ENCODE data around the gene FSIP1.

Gene FSIP1

DNA sequence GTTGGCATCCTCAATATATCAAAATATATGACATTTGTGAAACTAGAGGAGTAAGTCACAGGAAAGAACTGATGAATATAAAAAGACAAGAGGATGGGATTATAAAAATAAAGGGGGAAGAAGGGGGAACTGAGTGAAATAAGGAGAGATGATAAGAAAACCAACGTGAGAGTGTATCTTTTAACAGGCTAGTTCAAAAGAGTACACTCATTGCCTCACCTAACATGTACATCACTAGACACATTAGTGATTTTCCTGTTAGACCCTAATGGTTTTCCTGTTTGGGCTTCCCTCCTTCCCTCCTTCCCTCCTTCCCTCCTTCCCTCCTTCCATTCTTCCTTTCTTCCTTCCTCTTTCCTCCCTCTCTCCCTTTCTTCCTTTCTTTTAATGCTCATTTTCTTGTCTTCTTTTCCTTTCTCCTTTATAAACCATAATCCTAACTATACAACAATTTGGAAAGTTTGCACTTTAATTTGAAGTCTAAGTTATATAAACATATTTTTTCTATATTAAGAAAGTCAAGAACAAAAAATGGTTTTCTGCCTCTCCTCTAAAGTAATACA, 35.8 kb downstream of the FSIP1 start:
- no peak overlapping the region for H3K4ac ChIP-seq (ENCODE audit: low read depth in 1 of 2, low read length in 2 of 2)
- WGBS, result 100% methylated on average over 1 of the region's 1 CpG
- no peaks in the 10 kb centered on the region for H3K27me3 ChIP-seq (ENCODE audit: control insufficient read depth in 1 of 2, insufficient read depth in 1 of 2, low read length in 2 of 2)
- H3K9me3 ChIP-seq (ENCODE audit: control insufficient read depth, low read length), result no peaks in the 10 kb centered on the region
- H2AFZ ChIP-seq (ENCODE audit: low read depth, low read length), result no peak overlapping the region
- H2BK5ac ChIP-seq (ENCODE audit: low read depth, low read length, poor library complexity, severe bottlenecking), result no peak overlapping the region
- no peak overlapping the region for H3K14ac ChIP-seq (ENCODE audit: low read length in 2 of 2)
- H3K18ac ChIP-seq (ENCODE audit: low read depth in 1 of 2, low read length in 2 of 2), result no peak overlapping the region
- peak overlapping the region; percentile 55 for H3K9ac ChIP-seq (ENCODE audit: low read length)
- H3K4me2 ChIP-seq (ENCODE audit: low read length, poor library complexity, severe bottlenecking), result no peak overlapping the region
- no peak overlapping the region for H2BK15ac ChIP-seq (ENCODE audit: low read depth, poor library complexity, severe bottlenecking)
- no peak overlapping the region for H2BK12ac ChIP-seq (ENCODE audit: low read length in 2 of 2)
- no peaks in the 10 kb centered on the region for H3K79me1 ChIP-seq (replicated peaks; ENCODE audit: low read length, poor library complexity, severe bottlenecking)
- H2BK120ac ChIP-seq (ENCODE audit: low read depth, low read length), result no peak overlapping the region
- no peaks in the 10 kb centered on the region for H3K36me3 ChIP-seq (ENCODE audit: control insufficient read depth in 1 of 2, insufficient read depth in 2 of 2, low read depth in 1 of 2, low read length in 2 of 2)
- no peak overlapping the region for H4K8ac ChIP-seq (ENCODE audit: low read length)
- no peak overlapping the region for H4K91ac ChIP-seq (ENCODE audit: low read length)
- no peak for DNase-seq
- no peak overlapping the region for H2AK5ac ChIP-seq (ENCODE audit: low read length, severe bottlenecking)
- no peak overlapping the region for H3K23ac ChIP-seq (ENCODE audit: low read length in 2 of 2)
- no peak overlapping the region for H3K27ac ChIP-seq (ENCODE audit: low read length, poor library complexity, severe bottlenecking)
- no peaks in the 10 kb centered on the region for H3K4me1 ChIP-seq (ENCODE audit: control insufficient read depth, insufficient read depth, low read depth, low read length)
- no peak overlapping the region for H3K4me3 ChIP-seq (ENCODE audit: insufficient read depth in 1 of 2, low read depth in 1 of 2, low read length in 2 of 2)

DNA sequence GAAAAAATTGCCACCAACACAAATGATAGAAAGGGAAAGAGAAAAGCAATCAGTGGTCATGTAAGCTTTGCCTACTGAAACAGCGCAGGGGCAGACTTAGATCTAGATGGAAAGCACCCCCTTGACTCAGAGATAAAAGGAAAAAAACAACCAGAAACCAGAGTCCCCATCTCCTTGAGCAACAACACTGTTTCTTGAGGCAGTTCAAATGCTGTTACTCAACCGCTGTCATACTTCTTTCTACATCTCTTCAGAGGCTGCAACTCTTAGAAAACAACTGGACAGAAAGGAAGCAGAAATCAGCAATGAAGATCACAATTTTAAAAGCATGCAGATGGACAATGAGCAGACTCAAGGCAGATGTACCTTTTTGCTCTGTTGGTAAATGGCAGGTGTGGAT, 36.5 kb downstream of the FSIP1 start:
- Histone ChIP-seq H2BK120ac (ENCODE audit: low read depth, low read length) (no peak overlapping the region), H2BK12ac (ENCODE audit: low read length in 2 of 2) (no peak overlapping the region), H3K14ac (ENCODE audit: low read length in 2 of 2) (no peak overlapping the region), H3K79me1 (replicated peaks; ENCODE audit: low read length, poor library complexity, severe bottlenecking) (no peaks in the 10 kb centered on the region), H3K4me3 (ENCODE audit: insufficient read depth in 1 of 2, low read depth in 1 of 2, low read length in 2 of 2) (no peak overlapping the region), H2BK5ac (ENCODE audit: low read depth, low read length, poor library complexity, severe bottlenecking) (no peak overlapping the region), H3K23ac (ENCODE audit: low read length in 2 of 2) (no peak overlapping the region), H3K36me3 (ENCODE audit: control insufficient read depth in 1 of 2, insufficient read depth in 2 of 2, low read depth in 1 of 2, low read length in 2 of 2) (no peaks in the 10 kb centered on the region), H3K4me1 (ENCODE audit: control insufficient read depth, insufficient read depth, low read depth, low read length) (no peaks in the 10 kb centered on the region), H3K4me2 (ENCODE audit: low read length, poor library complexity, severe bottlenecking) (no peak overlapping the region), H3K4ac (ENCODE audit: low read depth in 1 of 2, low read length in 2 of 2) (no peak overlapping the region), H3K9me3 (ENCODE audit: control insufficient read depth, low read length) (no peaks in the 10 kb centered on the region), H2AK5ac (ENCODE audit: low read length, severe bottlenecking) (peak overlapping the region; percentile 31), H3K27me3 (ENCODE audit: control insufficient read depth in 1 of 2, insufficient read depth in 1 of 2, low read length in 2 of 2) (no peaks in the 10 kb centered on the region), H4K8ac (ENCODE audit: low read length) (no peak overlapping the region), H4K91ac (ENCODE audit: low read length) (no peak overlapping the region), H3K9ac (ENCODE audit: low read length) (no peak overlapping the region), H3K18ac (ENCODE audit: low read depth in 1 of 2, low read length in 2 of 2) (no peak overlapping the region), H2BK15ac (ENCODE audit: low read depth, poor library complexity, severe bottlenecking) (no peak overlapping the region), H2AFZ (ENCODE audit: low read depth, low read length) (no peak overlapping the region), H3K27ac (ENCODE audit: low read length, poor library complexity, severe bottlenecking) (no peak overlapping the region)
- peak; percentile 42 for DNase-seq
- WGBS, result 93% methylated on average over 2 of the region's 2 CpGs

DNA sequence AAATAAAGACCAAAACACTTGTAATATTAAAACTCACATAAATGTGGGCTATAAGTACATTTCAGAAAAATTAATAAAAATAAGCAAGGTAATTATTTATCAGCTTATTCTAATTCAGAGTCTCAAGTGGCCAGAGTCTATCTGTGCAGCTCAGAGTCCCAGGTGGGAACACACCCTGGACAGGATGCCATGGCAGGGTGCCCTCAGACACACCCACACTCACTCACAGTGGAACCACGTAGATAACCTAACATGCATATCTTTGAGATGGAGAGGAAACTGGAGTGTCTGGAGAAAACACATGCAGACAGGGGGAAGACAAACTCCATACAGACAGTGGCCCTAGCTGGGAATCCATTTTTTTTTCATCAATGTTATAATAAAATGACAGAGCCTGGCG, 37.2 kb downstream of the FSIP1 start:
- no peak overlapping the region for H2AK5ac ChIP-seq (ENCODE audit: low read length, severe bottlenecking)
- H3K36me3 ChIP-seq (ENCODE audit: control insufficient read depth in 1 of 2, insufficient read depth in 2 of 2, low read depth in 1 of 2, low read length in 2 of 2), result no peaks in the 10 kb centered on the region
- no peak for DNase-seq
- no peaks in the 10 kb centered on the region for H3K27me3 ChIP-seq (ENCODE audit: control insufficient read depth in 1 of 2, insufficient read depth in 1 of 2, low read length in 2 of 2)
- no peak overlapping the region for H3K4ac ChIP-seq (ENCODE audit: low read depth in 1 of 2, low read length in 2 of 2)
- no peak overlapping the region for H3K23ac ChIP-seq (ENCODE audit: low read length in 2 of 2)
- no peak overlapping the region for H3K4me2 ChIP-seq (ENCODE audit: low read length, poor library complexity, severe bottlenecking)
- H2BK120ac ChIP-seq (ENCODE audit: low read depth, low read length), result no peak overlapping the region
- WGBS, result 50% methylated on average over 2 of the region's 2 CpGs
- no peak overlapping the region for H3K9ac ChIP-seq (ENCODE audit: low read length)
- H3K4me3 ChIP-seq (ENCODE audit: insufficient read depth in 1 of 2, low read depth in 1 of 2, low read length in 2 of 2), result no peak overlapping the region
- no peaks in the 10 kb centered on the region for H3K9me3 ChIP-seq (ENCODE audit: control insufficient read depth, low read length)
- no peak overlapping the region for H4K8ac ChIP-seq (ENCODE audit: low read length)
- H3K14ac ChIP-seq (ENCODE audit: low read length in 2 of 2), result no peak overlapping the region
- no peak overlapping the region for H3K27ac ChIP-seq (ENCODE audit: low read length, poor library complexity, severe bottlenecking)
- no peaks in the 10 kb centered on the region for H3K4me1 ChIP-seq (ENCODE audit: control insufficient read depth, insufficient read depth, low read depth, low read length)
- no peaks in the 10 kb centered on the region for H3K79me1 ChIP-seq (replicated peaks; ENCODE audit: low read length, poor library complexity, severe bottlenecking)
- H2AFZ ChIP-seq (ENCODE audit: low read depth, low read length), result no peak overlapping the region
- H2BK15ac ChIP-seq (ENCODE audit: low read depth, poor library complexity, severe bottlenecking), result no peak overlapping the region
- H2BK5ac ChIP-seq (ENCODE audit: low read depth, low read length, poor library complexity, severe bottlenecking), result no peak overlapping the region
- H2BK12ac ChIP-seq (ENCODE audit: low read length in 2 of 2), result no peak overlapping the region
- no peak overlapping the region for H4K91ac ChIP-seq (ENCODE audit: low read length)
- H3K18ac ChIP-seq (ENCODE audit: low read depth in 1 of 2, low read length in 2 of 2), result no peak overlapping the region

DNA sequence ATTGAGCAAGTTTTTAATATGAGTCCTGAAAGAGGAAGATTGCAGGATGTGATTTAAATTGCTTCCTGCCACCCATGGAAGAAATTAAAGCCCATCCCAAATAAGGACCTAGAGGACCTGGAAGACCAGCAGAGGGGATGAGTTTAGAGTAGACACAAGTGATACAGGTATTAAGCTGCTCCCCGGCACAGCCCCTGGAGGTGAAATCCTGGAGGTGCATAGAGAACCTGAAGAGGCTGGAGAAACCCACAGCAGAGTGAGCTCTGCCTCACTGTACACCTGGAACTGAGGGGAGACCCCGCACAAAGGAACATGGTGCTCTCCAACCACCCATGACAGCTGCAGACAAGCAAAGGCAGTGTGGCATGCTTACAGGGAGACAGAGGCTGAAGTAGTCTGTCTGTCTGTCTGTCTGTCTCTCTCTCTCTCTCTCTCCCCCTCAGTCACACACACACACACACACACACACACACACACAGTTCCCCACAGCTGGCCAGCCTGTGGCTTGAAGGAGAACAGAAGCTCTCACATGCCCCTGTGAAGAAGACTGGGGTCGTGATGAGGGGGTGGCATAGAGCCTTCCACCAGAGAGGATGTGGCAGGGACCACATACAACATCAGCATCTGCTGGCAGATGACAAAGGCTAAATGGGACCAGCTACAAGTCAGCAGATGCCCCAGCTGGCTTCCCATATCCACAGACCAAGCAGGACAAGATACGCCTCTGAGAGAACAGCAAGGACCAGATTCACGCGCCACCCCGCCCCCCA, 38.1 kb downstream of the FSIP1 start:
- Histone ChIP-seq H3K4me1 (ENCODE audit: control insufficient read depth, insufficient read depth, low read depth, low read length) (no peaks in the 10 kb centered on the region), H3K9me3 (ENCODE audit: control insufficient read depth, low read length) (no peaks in the 10 kb centered on the region), H2BK15ac (ENCODE audit: low read depth, poor library complexity, severe bottlenecking) (no peak overlapping the region), H2BK120ac (ENCODE audit: low read depth, low read length) (no peak overlapping the region), H4K8ac (ENCODE audit: low read length) (no peak overlapping the region), H3K14ac (ENCODE audit: low read length in 2 of 2) (peak overlapping the region in 1 of 2 experiments; percentile 68), H4K91ac (ENCODE audit: low read length) (no peak overlapping the region), H3K4ac (ENCODE audit: low read depth in 1 of 2, low read length in 2 of 2) (no peak overlapping the region), H3K4me2 (ENCODE audit: low read length, poor library complexity, severe bottlenecking) (no peak overlapping the region), H3K23ac (ENCODE audit: low read length in 2 of 2) (no peak overlapping the region), H3K27ac (ENCODE audit: low read length, poor library complexity, severe bottlenecking) (no peak overlapping the region), H2BK5ac (ENCODE audit: low read depth, low read length, poor library complexity, severe bottlenecking) (no peak overlapping the region), H3K36me3 (ENCODE audit: control insufficient read depth in 1 of 2, insufficient read depth in 2 of 2, low read depth in 1 of 2, low read length in 2 of 2) (no peaks in the 10 kb centered on the region), H2AK5ac (ENCODE audit: low read length, severe bottlenecking) (no peak overlapping the region), H3K27me3 (ENCODE audit: control insufficient read depth in 1 of 2, insufficient read depth in 1 of 2, low read length in 2 of 2) (no peaks in the 10 kb centered on the region), H2AFZ (ENCODE audit: low read depth, low read length) (no peak overlapping the region), H2BK12ac (ENCODE audit: low read length in 2 of 2) (no peak overlapping the region), H3K18ac (ENCODE audit: low read depth in 1 of 2, low read length in 2 of 2) (no peak overlapping the region), H3K9ac (ENCODE audit: low read length) (no peak overlapping the region), H3K79me1 (replicated peaks; ENCODE audit: low read length, poor library complexity, severe bottlenecking) (no peaks in the 10 kb centered on the region), H3K4me3 (ENCODE audit: insufficient read depth in 1 of 2, low read depth in 1 of 2, low read length in 2 of 2) (no peak overlapping the region)
- no peak for DNase-seq
- 91% methylated on average over 5 of the region's 7 CpGs for WGBS
